Fibroblast of lung (primary cell): Measurements from ENCODE around the gene FAM111A. TPM values are rescaled to one million over a fixed set of nuclear protein-coding genes. Genes with fewer than 3 reads are reported as not detected.
A peak's percentile ranks its signal among the peaks of the same experiment; 100 is the strongest.

Source experiments
- DNase-seq, 2 donors: peaks; one replicate each; pipeline versions ENCODE4 v3.0.0 to v3.0.0-alpha.2; 2010; ENCODE audit warnings: low read depth in 2 of 2
- H2AFZ ChIP-seq: 2 replicates; pipeline ENCODE4 v1.5.1; 2012; ENCODE audit warnings: low read length, control low read depth, inconsistent platforms
- H3K27ac ChIP-seq: 2 replicates; pipeline ENCODE4 v1.5.1; 2011; ENCODE audit warnings: low read length, control low read depth; ENCODE audit not compliant: insufficient read depth
- H3K27me3 ChIP-seq: 2 replicates; pipeline ENCODE4 v1.5.1; 2011; ENCODE audit warnings: mild to moderate bottlenecking, low read length; ENCODE audit not compliant: control insufficient read depth, insufficient read depth
- H3K36me3 ChIP-seq: 2 replicates; pipeline ENCODE4 v1.5.1; 2011; ENCODE audit warnings: low read length; ENCODE audit not compliant: control insufficient read depth, insufficient read depth
- H3K4me1 ChIP-seq: 2 replicates; pipeline ENCODE4 v1.5.1; 2011; ENCODE audit warnings: low read length; ENCODE audit not compliant: control insufficient read depth, insufficient read depth; ENCODE audit errors: extremely low read depth
- H3K4me2 ChIP-seq: 2 replicates; pipeline ENCODE4 v1.5.1; 2011; ENCODE audit warnings: low read length, control low read depth; ENCODE audit not compliant: insufficient read depth; ENCODE audit errors: extremely low read depth
- H3K4me3 ChIP-seq, 4 experiments: fragments of 200-600 bp in 1 of 4; sonication (generic) in 1 of 4; replicated peaks in 1 of 4; 2 replicates each; pipeline ENCODE4 v1.5.1; 2011 to 2016; ENCODE audit warnings: low read length in 4 of 4, low read depth in 3 of 4, mild to moderate bottlenecking in 3 of 4, control low read depth in 2 of 4, inconsistent platforms in 1 of 4, mixed read lengths in 1 of 4; ENCODE audit not compliant: insufficient read depth in 1 of 4; ENCODE audit errors: control extremely low read depth in 1 of 4
- H3K79me2 ChIP-seq: 2 replicates; pipeline ENCODE4 v1.5.1; 2012; ENCODE audit warnings: mild to moderate bottlenecking, low read length, inconsistent platforms; ENCODE audit not compliant: control insufficient read depth, insufficient read depth
- H3K9ac ChIP-seq: 2 replicates; pipeline ENCODE4 v1.5.1; 2011; ENCODE audit warnings: mild to moderate bottlenecking, low read length, control low read depth; ENCODE audit not compliant: insufficient read depth
- H3K9me3 ChIP-seq: 2 replicates; pipeline ENCODE4 v1.5.1; 2012; ENCODE audit warnings: low read depth, low read length; ENCODE audit not compliant: control insufficient read depth, insufficient read depth
- H4K20me1 ChIP-seq: 2 replicates; pipeline ENCODE4 v1.5.1; 2011; ENCODE audit warnings: low read length; ENCODE audit not compliant: control insufficient read depth, insufficient read depth; ENCODE audit errors: extremely low read depth
- CTCF ChIP-seq, 2 donors: IDR thresholded peaks in 1 of 2; conservative IDR thresholded peaks in 1 of 2; 1 replicate in 1 of 2; 2 replicates in 1 of 2; pipeline ENCODE4 v1.5.1; 2011 to 2012; ENCODE audit warnings: low read length in 2 of 2, control low read depth in 1 of 2, inconsistent platforms in 1 of 2, low read depth in 1 of 2, mild to moderate bottlenecking in 1 of 2
- EZH2 ChIP-seq: IDR thresholded peaks from 2 replicates; pipeline ENCODE4 v1.5.1; 2012; ENCODE audit warnings: low read length, control low read depth, mild to moderate bottlenecking; ENCODE audit errors: missing control alignments
- polyA plus RNA-seq, 2 donors: library from polyadenylated mRNA; depleted of rRNA in 1 of 2; stranded (reverse) in 1 of 2; unstranded in 1 of 2; fragments of >200 nt; gene quantifications; 2 replicates each; pipeline ENCODE4 v1.2.1, GENCODE V29; 2011 to 2012; ENCODE audit warnings: missing spikeins in 1 of 2
- total RNA-seq: library from RNA; depleted of rRNA; stranded (reverse); fragments of >200 nt; gene quantifications from 2 replicates; pipeline ENCODE4 v1.2.1, GENCODE V29; 2014

FAM111A gene
- total and polyA plus RNA-seq, 2 donors (not counting 1 experiment from before 2014, with no cell fraction given), result 27.1 to 42.3 TPM

GRCh38 chr11:59187035-59187434 lies 44.4 kb downstream of the FAM111A start:
- H3K27me3 ChIP-seq, result no peaks in the 10 kb centered on the region
- TF ChIP-seq EZH2, result no peak
- TF ChIP-seq CTCF (conservative IDR thresholded peaks at IDR 0.05 in 1 of 2, IDR thresholded peaks at IDR 0.05 in 1 of 2; ENCODE audit: low read depth in 1 of 2, low read length in 2 of 2), result no peak
- H2AFZ ChIP-seq, result no peak overlapping the region
- no peaks in the 10 kb centered on the region for H3K79me2 ChIP-seq
- H3K36me3 ChIP-seq, result peaks cover 5% of the 10 kb centered on the region
- H3K4me3 ChIP-seq, result no peak overlapping the region
- H3K4me2 ChIP-seq, result no peak overlapping the region
- H3K9ac ChIP-seq, result no peak overlapping the region
- peaks cover 14% of the 10 kb centered on the region for H3K4me1 ChIP-seq
- H3K27ac ChIP-seq, result no peak overlapping the region
- no peaks in the 10 kb centered on the region for H3K9me3 ChIP-seq
- H4K20me1 ChIP-seq, result no peaks in the 10 kb centered on the region
- no peak for DNase-seq

GRCh38 chr11:59187587-59187986 lies 44.9 kb downstream of the FAM111A start:
- H3K4me3 ChIP-seq, result no peak overlapping the region
- H3K4me1 ChIP-seq, result peaks cover 14% of the 10 kb centered on the region
- peaks cover 2% of the 10 kb centered on the region for H3K36me3 ChIP-seq
- H2AFZ ChIP-seq, result no peak overlapping the region
- no peak overlapping the region for H3K4me2 ChIP-seq
- H3K9ac ChIP-seq, result no peak overlapping the region
- no peaks in the 10 kb centered on the region for H3K27me3 ChIP-seq
- H3K9me3 ChIP-seq, result no peaks in the 10 kb centered on the region
- TF ChIP-seq EZH2 (no peak), CTCF (conservative IDR thresholded peaks at IDR 0.05 in 1 of 2, IDR thresholded peaks at IDR 0.05 in 1 of 2; ENCODE audit: low read depth in 1 of 2, low read length in 2 of 2) (no peak)
- H4K20me1 ChIP-seq, result no peaks in the 10 kb centered on the region
- peak overlapping the region; percentile 18 for H3K27ac ChIP-seq
- H3K79me2 ChIP-seq, result no peaks in the 10 kb centered on the region
- peak in 1 of 2 donors; percentile 81 for DNase-seq

- Histone ChIP-seq H3K9me3 (no peaks in the 10 kb centered on the region), H3K4me2 (no peak overlapping the region), H3K79me2 (no peaks in the 10 kb centered on the region), H3K4me3 (no peak overlapping the region), H3K27ac (no peak overlapping the region), H3K27me3 (no peaks in the 10 kb centered on the region), H2AFZ (no peak overlapping the region), H3K4me1 (peaks cover 11% of the 10 kb centered on the region), H4K20me1 (no peaks in the 10 kb centered on the region), H3K9ac (no peak overlapping the region), H3K36me3 (peaks cover 2% of the 10 kb centered on the region)
- DNase-seq, result peak in 1 of 2 donors; percentile 9
- TF ChIP-seq EZH2 (no peak), CTCF (conservative IDR thresholded peaks at IDR 0.05 in 1 of 2, IDR thresholded peaks at IDR 0.05 in 1 of 2; ENCODE audit: low read depth in 1 of 2, low read length in 2 of 2) (no peak)
Measured at GRCh38 chr11:59188954-59189353, 46.3 kb downstream of the FAM111A start.
